ENCODE data around the gene SPATA4. TPM values are rescaled to one million over a fixed set of nuclear protein-coding genes. Genes with fewer than 3 reads are reported as not detected.

The SPATA4 gene
- polyA plus RNA-seq, 3 donors, result not detected

GRCh38 chr4:176230836-176231235 lies 35.5 kb upstream of the SPATA4 start:
- WGBS (ENCODE audit: insufficient coverage), result 100% methylated on average over 2 of the region's 4 CpGs
- Mint-ChIP-seq H3K27me3 (ENCODE audit: low read depth in 3 of 3) (peaks cover 0 to 11% (median 5%) of the 10 kb centered on the region in 3 donors), H3K36me3 (no peaks in the 10 kb centered on the region), H3K4me3 (no peak overlapping the region), H3K9me3 (peaks cover 0 to 2% (median 0%) of the 10 kb centered on the region in 7 donors), H3K27ac (no peak overlapping the region), H3K4me1 (no peaks in the 10 kb centered on the region)
- no peaks in the 10 kb centered on the region for H4K20me1 ChIP-seq (ENCODE audit: insufficient read depth, low read length)
- no peaks in the 10 kb centered on the region for H3K27me3 ChIP-seq (ENCODE audit: control insufficient read depth in 2 of 2, insufficient read depth in 2 of 2, low read length in 2 of 2)
- no peak for DNase-seq
- H3K4me2 ChIP-seq (replicated peaks; ENCODE audit: extremely low read depth, low read length, poor library complexity, severe bottlenecking), result no peak overlapping the region
- H3K79me2 ChIP-seq (ENCODE audit: insufficient read depth, low read length), result no peaks in the 10 kb centered on the region
- H3K9ac ChIP-seq (ENCODE audit: insufficient read depth, low read length, poor library complexity, severe bottlenecking), result no peak overlapping the region
- intact Hi-C loops (cut with micrococcal nuclease), result no loop called here
- no peak overlapping the region for H3K4me3 ChIP-seq (replicated peaks in 1 of 3; ENCODE audit: low read depth in 2 of 3, low read length in 3 of 3)
- no peak overlapping the region for H3K27ac ChIP-seq (ENCODE audit: low read depth in 1 of 2, low read length in 2 of 2)
- H3K36me3 ChIP-seq (replicated peaks in 1 of 2; ENCODE audit: control insufficient read depth in 1 of 2, insufficient read depth in 2 of 2, low read length in 2 of 2), result no peaks in the 10 kb centered on the region
- H3K4me1 ChIP-seq (ENCODE audit: control insufficient read depth in 1 of 2, insufficient read depth in 2 of 2, low read length in 2 of 2), result no peaks in the 10 kb centered on the region
- H3K9me3 ChIP-seq (replicated peaks in 1 of 2; ENCODE audit: control insufficient read depth in 1 of 2, insufficient read depth in 1 of 2, low read length in 2 of 2), result no peaks in the 10 kb centered on the region
- no peak for TF ChIP-seq CTCF (IDR thresholded peaks at IDR 0.05)
- H2AFZ ChIP-seq (ENCODE audit: insufficient read depth, low read depth, low read length, poor library complexity, severe bottlenecking), result no peak overlapping the region

- Histone ChIP-seq H3K27ac (ENCODE audit: low read depth in 1 of 2, low read length in 2 of 2) (no peak overlapping the region), H4K20me1 (ENCODE audit: insufficient read depth, low read length) (no peaks in the 10 kb centered on the region), H3K4me1 (ENCODE audit: control insufficient read depth in 1 of 2, insufficient read depth in 2 of 2, low read length in 2 of 2) (no peaks in the 10 kb centered on the region), H3K4me2 (replicated peaks; ENCODE audit: extremely low read depth, low read length, poor library complexity, severe bottlenecking) (no peak overlapping the region), H3K9ac (ENCODE audit: insufficient read depth, low read length, poor library complexity, severe bottlenecking) (no peak overlapping the region), H2AFZ (ENCODE audit: insufficient read depth, low read depth, low read length, poor library complexity, severe bottlenecking) (no peak overlapping the region), H3K4me3 (replicated peaks in 1 of 3; ENCODE audit: low read depth in 2 of 3, low read length in 3 of 3) (no peak overlapping the region), H3K27me3 (ENCODE audit: control insufficient read depth in 2 of 2, insufficient read depth in 2 of 2, low read length in 2 of 2) (no peaks in the 10 kb centered on the region), H3K79me2 (ENCODE audit: insufficient read depth, low read length) (no peaks in the 10 kb centered on the region), H3K36me3 (replicated peaks in 1 of 2; ENCODE audit: control insufficient read depth in 1 of 2, insufficient read depth in 2 of 2, low read length in 2 of 2) (no peaks in the 10 kb centered on the region), H3K9me3 (replicated peaks in 1 of 2; ENCODE audit: control insufficient read depth in 1 of 2, insufficient read depth in 1 of 2, low read length in 2 of 2) (no peaks in the 10 kb centered on the region)
- no peak for DNase-seq
- no peak overlapping the region for H3K27ac Mint-ChIP-seq
- H3K36me3 Mint-ChIP-seq, result no peaks in the 10 kb centered on the region
- intact Hi-C loops (cut with micrococcal nuclease), result no loop called here
- peaks cover 0 to 11% (median 5%) of the 10 kb centered on the region in 3 donors for H3K27me3 Mint-ChIP-seq (ENCODE audit: low read depth in 3 of 3)
- H3K4me3 Mint-ChIP-seq, result no peak overlapping the region
- H3K4me1 Mint-ChIP-seq, result no peaks in the 10 kb centered on the region
- 68% methylated on average over 3 of the region's 4 CpGs for WGBS (ENCODE audit: insufficient coverage)
- H3K9me3 Mint-ChIP-seq, result peaks cover 0 to 2% (median 0%) of the 10 kb centered on the region in 7 donors
- TF ChIP-seq CTCF (IDR thresholded peaks at IDR 0.05), result no peak
Measured at GRCh38 chr4:176229645-176230044, 34.3 kb upstream of the SPATA4 start.
